Heart left ventricle (tissue), 16 donors: ENCODE data around the gene SEMA4F. TPM values are rescaled to one million over a fixed set of nuclear protein-coding genes. Genes with fewer than 3 reads are reported as not detected.

Experiments used
- ATAC-seq, 4 donors: fragments of 200-7000 bp; cut with Tn5 transposase; one replicate each; pipeline ENCODE4 v1.9.1; 2020 to 2022; ENCODE audit warnings: moderate library complexity in 4 of 4, mild to moderate bottlenecking in 3 of 4, moderate number of reproducible peaks in 1 of 4
- DNase-seq, 5 donors: peaks; one replicate each; pipeline ENCODE4 v3.0.0-alpha.2; 2020
- H3K27ac ChIP-seq, 12 donors: fragments of 200-600 bp; sonication (generic) in 4 of 12; one replicate each; pipeline versions ENCODE4 v1.5.0 to v1.8.0; 2016 to 2022; ENCODE audit warnings: mild to moderate bottlenecking in 2 of 12
- H3K27me3 ChIP-seq, 9 donors: fragments of 200-600 bp; sonication (generic) in 2 of 9; one replicate each; pipeline versions ENCODE4 v1.5.1 to v1.8.0; 2016 to 2022; ENCODE audit warnings: mild to moderate bottlenecking in 3 of 9
- H3K36me3 ChIP-seq, 9 donors: fragments of 200-600 bp; sonication (generic) in 2 of 9; one replicate each; pipeline versions ENCODE4 v1.5.0 to v1.8.0; 2018 to 2022; ENCODE audit warnings: mild to moderate bottlenecking in 2 of 9
- H3K4me1 ChIP-seq, 12 donors: fragments of 200-600 bp; sonication (generic) in 4 of 12; one replicate each; pipeline versions ENCODE4 v1.5.0 to v1.8.0; 2016 to 2022; ENCODE audit warnings: mild to moderate bottlenecking in 3 of 12
- H3K4me3 ChIP-seq, 12 donors: fragments of 200-600 bp; sonication (generic) in 4 of 12; one replicate each; pipeline versions ENCODE4 v1.5.0 to v1.8.0; 2017 to 2022; ENCODE audit warnings: mild to moderate bottlenecking in 9 of 12, moderate library complexity in 4 of 12
- H3K9me3 ChIP-seq, 12 donors: fragments of 200-600 bp; sonication (generic) in 4 of 12; one replicate each; pipeline versions ENCODE4 v1.5.0 to v1.8.0; 2016 to 2022; ENCODE audit warnings: mild to moderate bottlenecking in 1 of 12
- POLR2A ChIP-seq, 2 donors: fragments of 450-650 bp; IDR thresholded peaks; one replicate each; pipeline ENCODE4 v1.6.1; 2017; ENCODE audit warnings: antibody characterized with exemption in 2 of 2, mild to moderate bottlenecking in 2 of 2, moderate library complexity in 2 of 2
- WGBS, 4 donors: extraction: QIAGEN DNeasy Blood & Tissue Kit in 2 of 4; methylation state at CpG; one replicate each; pipeline versions ENCODE4 v1.1.5 to v1.1.7; 2013 to 2018; 5-methylcytosine and 5-hydroxymethylcytosine counted together
- intact Hi-C, 10 donors: fragments of 100-400 bp; cut with DNase I; formaldehyde crosslinking; loops; one replicate each; pipeline versions ENCODE4 v1.11.1 to v1.14.2; 2022
- polyA plus RNA-seq, 2 donors: library from polyadenylated mRNA; stranded (reverse); fragments of 200-250 nt; gene quantifications; one replicate each; pipeline ENCODE4 v1.2.3, GENCODE V29; 2013
- total RNA-seq, 9 donors: library from RNA; depleted of rRNA in 2 of 9; stranded (reverse); fragments of >200 nt in 2 of 9; fragmentation: NEBNext Ultra II Directional in 3 of 9; extraction: Animal tissue kit (Norgen Biotek cat#: 25700) in 3 of 9; gene quantifications; one replicate each; pipeline versions ENCODE4 v1.1.0 to v1.2.4, GENCODE V29; 2016 to 2023
- TF ChIP-seq, protein P1 (sequence below), 12 donors: fragments of 200-600 bp; sonication (generic) in 4 of 12; IDR thresholded peaks; one replicate each; pipeline versions ENCODE4 v1.5.0 to v1.8.0; 2018 to 2022; ENCODE audit warnings: antibody characterized with exemption in 12 of 12, mild to moderate bottlenecking in 5 of 12
- donor health status: ischemic (EF 13 %, LVEDD 7.1; RV severe dilation, severe dysfunction).
- donor health status: healthy with polysubstance abuse.
- donor health status: DM: no; HTN: yes; CAD: no.
- donor health status: DM: no; HTN: no; CAD: no.
- donor health status: ischemic (EF 25% LVEDD 6.9; RV normal size, moderate dysfunction).
- donor health status: ischemic (EF 25% LVEDD 5.7; RV mildly dilated, moderate dysfunction).
- donor health status: healthy.
- donor health status: DM: yes; HTN: yes; CAD: no.
- donor health status: ischemic (EF 35%, LVEDD 5.7; RV mildly dilated, moderate dysfunction).
- donor health status: nonischemic (EF 11% LVEDD 7.7; RV severe dilation, severe dysfunction).
- donor health status: DM: yes; HTN: yes; CAD: no.
- donor health status: PGD.
- donor health status: ischemic (EF 29% LVEDD 5.4; RV normal size, mild dysfunction).
- donor health status: nonischemic (EF 23%, LVEDD 6.1; RV moderate dilation, normal function).

The SEMA4F gene
- total and polyA plus RNA-seq, 11 donors = 0.95 to 4.9 (median 3.4) TPM

GRCh38 chr2:74682501-74682900 is 28.5 kb downstream of the SEMA4F start:
- DNase-seq (no peak), ATAC-seq (no peak)
- peaks cover 0 to 16% (median 10%) of the 10 kb centered on the region in 9 donors for H3K36me3 ChIP-seq
- no peak for TF ChIP-seq POLR2A (IDR thresholded peaks at IDR 0.05)
- TF ChIP-seq, protein P1, sequence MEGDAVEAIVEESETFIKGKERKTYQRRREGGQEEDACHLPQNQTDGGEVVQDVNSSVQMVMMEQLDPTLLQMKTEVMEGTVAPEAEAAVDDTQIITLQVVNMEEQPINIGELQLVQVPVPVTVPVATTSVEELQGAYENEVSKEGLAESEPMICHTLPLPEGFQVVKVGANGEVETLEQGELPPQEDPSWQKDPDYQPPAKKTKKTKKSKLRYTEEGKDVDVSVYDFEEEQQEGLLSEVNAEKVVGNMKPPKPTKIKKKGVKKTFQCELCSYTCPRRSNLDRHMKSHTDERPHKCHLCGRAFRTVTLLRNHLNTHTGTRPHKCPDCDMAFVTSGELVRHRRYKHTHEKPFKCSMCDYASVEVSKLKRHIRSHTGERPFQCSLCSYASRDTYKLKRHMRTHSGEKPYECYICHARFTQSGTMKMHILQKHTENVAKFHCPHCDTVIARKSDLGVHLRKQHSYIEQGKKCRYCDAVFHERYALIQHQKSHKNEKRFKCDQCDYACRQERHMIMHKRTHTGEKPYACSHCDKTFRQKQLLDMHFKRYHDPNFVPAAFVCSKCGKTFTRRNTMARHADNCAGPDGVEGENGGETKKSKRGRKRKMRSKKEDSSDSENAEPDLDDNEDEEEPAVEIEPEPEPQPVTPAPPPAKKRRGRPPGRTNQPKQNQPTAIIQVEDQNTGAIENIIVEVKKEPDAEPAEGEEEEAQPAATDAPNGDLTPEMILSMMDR (IDR thresholded peaks at IDR 0.05) = no peak
- no peak overlapping the region for H3K4me3 ChIP-seq
- no peaks in the 10 kb centered on the region for H3K4me1 ChIP-seq
- intact Hi-C loops = no loop called here
- no peak overlapping the region for H3K27ac ChIP-seq
- H3K9me3 ChIP-seq = no peaks in the 10 kb centered on the region
- H3K27me3 ChIP-seq = no peaks in the 10 kb centered on the region

DNA sequence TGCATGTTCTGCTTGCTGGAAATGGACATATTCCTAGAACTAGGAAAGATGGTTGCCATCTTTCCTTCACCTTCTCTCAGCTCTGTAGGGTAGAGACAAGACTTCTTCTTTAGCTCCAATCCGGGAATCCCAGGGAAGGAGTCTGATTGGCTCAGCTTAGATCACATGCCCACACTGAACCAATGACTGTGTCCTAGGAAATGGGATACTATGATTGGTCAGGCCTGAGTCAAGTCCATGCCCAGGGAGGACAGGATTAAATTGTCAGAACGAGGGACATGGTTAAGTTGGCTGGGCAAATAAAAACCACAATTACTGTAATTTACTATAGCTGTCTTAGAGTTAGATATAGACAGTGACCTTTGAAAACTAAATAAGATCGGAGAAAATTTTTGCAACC is 31.4 kb downstream of the SEMA4F start:
- TF ChIP-seq POLR2A (IDR thresholded peaks at IDR 0.05) = no peak
- TF ChIP-seq, protein P1 (IDR thresholded peaks at IDR 0.05) = no peak
- WGBS, 4 donors = 75 to 91% (median 89%) methylated on average over 3 of the region's 3 CpGs
- intact Hi-C loops = no loop called here

DNA sequence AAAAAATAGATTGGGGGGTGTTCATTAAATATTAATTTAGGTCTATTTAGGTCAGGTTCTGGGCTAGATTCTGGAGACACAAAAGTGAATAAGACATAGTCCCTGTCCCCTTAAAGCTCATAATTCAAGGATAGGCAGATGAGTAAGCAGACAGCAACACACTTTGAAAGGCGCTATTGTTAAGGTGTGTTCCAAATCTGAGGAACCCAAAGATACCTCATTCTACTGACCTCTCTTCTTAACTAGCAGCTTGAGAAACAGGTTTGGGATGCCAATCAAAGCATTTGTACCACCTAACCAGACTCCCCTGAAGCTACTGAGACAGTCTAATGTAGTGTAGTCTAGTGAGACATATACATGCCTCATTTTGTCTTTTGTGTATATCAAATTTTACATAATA is 34.8 kb downstream of the SEMA4F start:
- TF ChIP-seq POLR2A (IDR thresholded peaks at IDR 0.05) = no peak
- TF ChIP-seq, protein P1 (IDR thresholded peaks at IDR 0.05) = no peak
- Histone ChIP-seq H3K27me3 (peaks cover 0 to 8% (median 0%) of the 10 kb centered on the region in 9 donors), H3K4me3 (no peak overlapping the region), H3K9me3 (no peaks in the 10 kb centered on the region), H3K4me1 (peaks cover 0 to 4% (median 0%) of the 10 kb centered on the region in 12 donors), H3K36me3 (no peaks in the 10 kb centered on the region), H3K27ac (no peak overlapping the region)
- WGBS, 4 donors = 86 to 100% (median 94%) methylated on average over 1 of the region's 1 CpG
- intact Hi-C loops = no loop called here
- DNase-seq (no peak), ATAC-seq (no peak)

More for the DNA sequence above, 31.4 kb downstream of the SEMA4F start:
- Histone ChIP-seq H3K9me3 (no peaks in the 10 kb centered on the region), H3K4me1 (no peaks in the 10 kb centered on the region), H3K27ac (no peak overlapping the region), H3K36me3 (peaks cover 0 to 7% (median 0%) of the 10 kb centered on the region in 9 donors), H3K4me3 (no peak overlapping the region), H3K27me3 (peaks cover 0 to 8% (median 0%) of the 10 kb centered on the region in 9 donors)
- ATAC-seq (no peak), DNase-seq (no peak)

DNA sequence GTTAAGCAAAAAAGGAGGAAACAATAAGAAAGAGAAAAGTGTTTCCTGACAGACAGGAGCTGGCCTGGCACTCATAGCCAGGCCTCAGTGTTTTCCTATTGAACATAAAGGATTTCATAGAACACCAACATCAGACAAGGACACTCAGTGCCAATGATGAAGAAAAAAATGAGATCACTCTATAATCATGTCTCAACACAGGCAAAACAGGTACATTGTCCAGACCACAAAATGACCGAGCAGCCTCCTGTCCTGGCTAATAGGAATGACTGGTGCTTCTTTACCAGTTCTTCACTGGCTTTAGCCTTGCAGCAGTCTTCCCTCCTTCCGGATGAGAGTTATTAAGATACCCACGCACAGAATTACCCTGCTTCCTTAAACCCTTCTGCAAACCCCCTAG is 35.6 kb downstream of the SEMA4F start:
- Histone ChIP-seq H3K9me3 (no peaks in the 10 kb centered on the region), H3K4me3 (no peak overlapping the region), H3K27me3 (peaks cover 0 to 8% (median 0%) of the 10 kb centered on the region in 9 donors), H3K4me1 (peaks cover 0 to 11% (median 0%) of the 10 kb centered on the region in 12 donors), H3K27ac (no peak overlapping the region), H3K36me3 (no peaks in the 10 kb centered on the region)
- DNase-seq (no peak), ATAC-seq (no peak)
- TF ChIP-seq, protein P1 (IDR thresholded peaks at IDR 0.05) = no peak
- TF ChIP-seq POLR2A (IDR thresholded peaks at IDR 0.05) = no peak
- intact Hi-C loops = loop anchor here in 9 of 10 donors (1.0 to 10.0 kb wide), 8 partner anchors 183 to 918 kb away; no protein-coding TSS in a partner anchor
- WGBS, 4 donors = 72 to 76% (median 73%) methylated on average over 3 of the region's 3 CpGs
